SKM-1 treated with dmso at 0.1 percent for 144 hours (cell line): ENCODE data around the gene SERPINA5.

Experiments used
- DNase-seq: peaks from one replicate; lab custom pipeline; 2025; ENCODE audit not compliant: unreplicated experiment; lab: John Stamatoyannopoulos, UW

The SERPINA5 gene

GRCh38 chr14:94641632-94641955 is 60.4 kb downstream of the SERPINA5 start:
- DNase-seq, result no peak
